ENCODE results near the gene MAD1L1. TPM values are rescaled to one million over a fixed set of nuclear protein-coding genes. Genes with fewer than 3 reads are reported as not detected.

Gene MAD1L1
- total RNA-seq, 1 experiment from 2014 or later = 38.5 TPM

DNA sequence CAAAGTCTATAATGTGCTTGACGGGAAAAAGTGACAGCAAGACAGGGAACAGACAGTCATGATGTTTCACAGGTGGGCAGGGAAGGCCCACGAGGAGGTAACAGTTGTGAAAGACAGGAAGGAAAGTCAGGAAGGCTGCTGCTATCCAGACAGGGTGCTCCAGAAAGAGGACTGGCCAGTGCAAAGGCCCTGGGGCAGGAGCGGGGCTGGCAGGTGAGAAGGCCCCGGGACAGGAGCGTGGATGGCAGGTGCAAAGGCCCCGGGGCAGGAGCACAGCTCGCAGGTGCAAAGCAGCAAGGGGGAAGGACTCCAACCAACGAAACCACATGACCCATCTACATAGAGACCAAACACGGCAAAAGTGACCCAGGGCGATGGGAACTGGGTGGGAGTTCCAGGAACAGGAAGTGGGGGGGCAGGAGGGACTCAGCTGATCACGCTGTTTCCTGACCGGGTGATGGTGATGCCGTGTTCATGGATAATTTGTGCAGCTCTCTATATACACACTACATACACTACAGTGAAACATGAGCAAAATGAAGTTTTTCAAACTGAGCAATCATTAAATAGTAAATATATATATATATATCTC, 138.2 kb downstream of the MAD1L1 start:
- ATAC-seq (no peak), DNase-seq (ENCODE audit: low read depth, low spot score) (no peak)
- Histone ChIP-seq H3K9ac (ENCODE audit: low read length) (no peak overlapping the region), H3K4me1 (ENCODE audit: control insufficient read depth in 1 of 2, insufficient read depth in 2 of 2, low read length in 2 of 2) (no peaks in the 10 kb centered on the region), H2AFZ (ENCODE audit: low read depth, low read length, poor library complexity, severe bottlenecking) (no peak overlapping the region), H3K4me3 (replicated peaks in 1 of 2; ENCODE audit: low read depth in 1 of 2, low read length in 2 of 2) (no peak overlapping the region), H3K36me3 (ENCODE audit: control insufficient read depth in 1 of 2, insufficient read depth in 2 of 2, low read length in 2 of 2) (no peaks in the 10 kb centered on the region), H3K9me2 (ENCODE audit: insufficient read depth) (no peaks in the 10 kb centered on the region), H3K4me2 (ENCODE audit: low read length) (no peak overlapping the region), H3K27me3 (ENCODE audit: insufficient read depth, low read length) (no peaks in the 10 kb centered on the region), H4K20me1 (ENCODE audit: insufficient read depth) (no peaks in the 10 kb centered on the region), H3K9me3 (ENCODE audit: control insufficient read depth in 1 of 2, insufficient read depth in 1 of 2, low read depth in 1 of 2, low read length in 2 of 2) (no peaks in the 10 kb centered on the region), H3K79me2 (ENCODE audit: insufficient read depth, low read length) (no peaks in the 10 kb centered on the region), H3K27ac (ENCODE audit: low read depth, low read length) (no peak overlapping the region)
- RAD21 ChIA-PET (ENCODE audit: low non-redundant PET in 1 of 2, low total read pairs in 2 of 2, uncharacterized antibody in 2 of 2, unreplicated experiment in 2 of 2) = no interaction called here
- BruUV-seq (replicated peaks) = no TSS peak
- intact Hi-C loops (cut with micrococcal nuclease) = no loop called here
- CTCF ChIA-PET = no interaction called here
- no peak for TF ChIP-seq POLR2A (IDR thresholded peaks at IDR 0.05; ENCODE audit: borderline replicate concordance, extremely low read depth, insufficient read depth, insufficient read length)
- TF ChIP-seq YY1 (IDR thresholded peaks at IDR 0.05; ENCODE audit: extremely low read depth, insufficient replicate concordance, low read depth, low read length) = no peak
- no peak for TF ChIP-seq FOSL1 (IDR thresholded peaks at IDR 0.05; ENCODE audit: low read depth)
- TF ChIP-seq ZFX (IDR thresholded peaks at IDR 0.05) = no peak
- no peak for TF ChIP-seq CEBPB (IDR thresholded peaks at IDR 0.05; ENCODE audit: low read depth)
- TF ChIP-seq CBX3 (IDR thresholded peaks at IDR 0.05; ENCODE audit: low read depth) = no peak
- TF ChIP-seq TCF7L2 (IDR thresholded peaks at IDR 0.05; ENCODE audit: borderline replicate concordance, extremely low read depth, insufficient read depth, insufficient read length) = no peak
- TF ChIP-seq, protein P1, sequence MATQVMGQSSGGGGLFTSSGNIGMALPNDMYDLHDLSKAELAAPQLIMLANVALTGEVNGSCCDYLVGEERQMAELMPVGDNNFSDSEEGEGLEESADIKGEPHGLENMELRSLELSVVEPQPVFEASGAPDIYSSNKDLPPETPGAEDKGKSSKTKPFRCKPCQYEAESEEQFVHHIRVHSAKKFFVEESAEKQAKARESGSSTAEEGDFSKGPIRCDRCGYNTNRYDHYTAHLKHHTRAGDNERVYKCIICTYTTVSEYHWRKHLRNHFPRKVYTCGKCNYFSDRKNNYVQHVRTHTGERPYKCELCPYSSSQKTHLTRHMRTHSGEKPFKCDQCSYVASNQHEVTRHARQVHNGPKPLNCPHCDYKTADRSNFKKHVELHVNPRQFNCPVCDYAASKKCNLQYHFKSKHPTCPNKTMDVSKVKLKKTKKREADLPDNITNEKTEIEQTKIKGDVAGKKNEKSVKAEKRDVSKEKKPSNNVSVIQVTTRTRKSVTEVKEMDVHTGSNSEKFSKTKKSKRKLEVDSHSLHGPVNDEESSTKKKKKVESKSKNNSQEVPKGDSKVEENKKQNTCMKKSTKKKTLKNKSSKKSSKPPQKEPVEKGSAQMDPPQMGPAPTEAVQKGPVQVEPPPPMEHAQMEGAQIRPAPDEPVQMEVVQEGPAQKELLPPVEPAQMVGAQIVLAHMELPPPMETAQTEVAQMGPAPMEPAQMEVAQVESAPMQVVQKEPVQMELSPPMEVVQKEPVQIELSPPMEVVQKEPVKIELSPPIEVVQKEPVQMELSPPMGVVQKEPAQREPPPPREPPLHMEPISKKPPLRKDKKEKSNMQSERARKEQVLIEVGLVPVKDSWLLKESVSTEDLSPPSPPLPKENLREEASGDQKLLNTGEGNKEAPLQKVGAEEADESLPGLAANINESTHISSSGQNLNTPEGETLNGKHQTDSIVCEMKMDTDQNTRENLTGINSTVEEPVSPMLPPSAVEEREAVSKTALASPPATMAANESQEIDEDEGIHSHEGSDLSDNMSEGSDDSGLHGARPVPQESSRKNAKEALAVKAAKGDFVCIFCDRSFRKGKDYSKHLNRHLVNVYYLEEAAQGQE (IDR thresholded peaks at IDR 0.05; ENCODE audit: low read depth) = no peak
- POLR2A ChIA-PET = no interaction called here
